Measurements from ENCODE around the gene RBPJL. TPM values are rescaled to one million over a fixed set of nuclear protein-coding genes. Genes with fewer than 3 reads are reported as not detected.
A peak's percentile ranks its signal among the peaks of the same experiment; 100 is the strongest.

Gene RBPJL
- total and polyA plus RNA-seq, 7 experiments from 2014 or later: not detected

DNA sequence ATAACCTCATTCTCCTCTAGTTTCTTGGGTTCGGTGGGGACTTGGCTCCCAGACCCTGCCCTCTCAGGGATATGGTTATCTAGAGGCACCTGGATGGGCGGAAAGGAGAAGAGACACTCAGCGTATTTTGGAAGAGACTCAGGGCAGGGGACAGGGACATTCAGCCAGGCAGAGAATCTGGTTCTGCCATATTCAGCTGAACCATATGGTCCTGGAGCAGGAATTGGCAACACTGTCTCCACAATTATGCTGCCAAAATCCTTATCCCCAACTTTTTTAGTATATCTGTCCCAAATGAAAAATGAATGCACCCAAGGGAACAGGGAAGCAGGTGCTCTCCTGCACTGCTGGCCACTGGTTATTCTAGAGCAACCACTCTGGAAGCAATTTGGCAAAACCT is 23.8 kb downstream of the RBPJL start:
- CTCF ChIA-PET: no interaction called here
- ATAC-seq: no peak

DNA sequence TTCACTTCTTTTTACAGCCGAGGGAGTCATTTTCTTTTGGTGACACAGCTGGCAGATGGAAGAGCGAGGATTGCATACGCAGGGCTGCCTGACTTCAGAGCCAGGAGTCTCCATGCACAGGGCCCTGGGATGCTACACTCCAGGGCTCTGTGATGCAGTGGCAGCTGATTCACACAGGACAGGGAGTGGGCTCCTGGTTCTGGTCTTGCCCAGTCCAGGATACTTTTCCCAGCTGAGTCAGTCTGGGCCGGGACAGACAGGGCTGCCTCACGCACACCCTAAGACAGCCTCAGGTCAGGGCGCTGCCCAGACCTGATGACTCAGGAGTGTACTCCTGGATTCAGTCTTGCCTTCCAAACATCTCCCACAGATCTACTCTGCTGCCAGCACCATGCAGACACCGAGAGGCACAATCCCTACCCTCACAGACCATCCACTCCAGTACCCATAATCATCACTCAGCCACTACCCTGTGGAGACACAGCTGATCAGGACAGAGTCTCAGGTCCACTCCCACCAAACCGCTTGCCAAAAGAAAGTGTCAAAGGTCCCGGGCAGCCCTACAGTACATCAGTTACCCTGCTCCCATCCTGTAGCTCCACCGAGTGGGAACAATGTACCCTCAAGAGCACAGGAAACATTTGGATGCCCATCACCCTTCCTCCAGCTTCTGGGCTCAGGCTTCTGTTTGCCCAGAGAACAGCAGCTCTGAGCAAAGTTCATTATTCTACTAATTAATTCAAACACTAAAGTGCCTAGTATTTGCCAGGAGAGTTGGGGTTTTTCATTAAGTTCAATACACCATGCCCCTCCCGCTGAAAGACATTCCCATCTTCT is 30.1 kb downstream of the RBPJL start:
- Mint-ChIP-seq H3K4me3 (no peak overlapping the region), H3K36me3 (peaks cover 0 to 7% (median 0%) of the 10 kb centered on the region in 5 donors), H3K4me1 (peaks cover 0 to 15% (median 0%) of the 10 kb centered on the region in 7 donors), H3K27me3 (no peaks in the 10 kb centered on the region), H3K9me3 (no peaks in the 10 kb centered on the region), H3K27ac (peak overlapping the region in 1 of 9 donors; percentile 56)
- no peak overlapping the region for H3K4me3 ChIP-seq (ENCODE audit: low read length)
- ChIA-PET CTCF (interaction anchor here (0.7 kb wide), 2 partner anchors 18 to 35 kb away, joined by 3 to 5 read pairs; no protein-coding TSS in a partner anchor), POLR2A (interaction anchor here (0.5 kb wide), 1 partner anchor 1410 kb away, joined by 3 read pairs; no protein-coding TSS in a partner anchor)
- no peak overlapping the region for H3K27ac ChIP-seq (ENCODE audit: low read depth, low read length)
- DNase-seq (no peak), ATAC-seq (no peak)
- no peaks in the 10 kb centered on the region for H3K36me3 ChIP-seq (ENCODE audit: control insufficient read depth in 2 of 3, insufficient read depth in 3 of 3, low read length in 3 of 3)
- H3K27me3 ChIP-seq (ENCODE audit: control insufficient read depth in 2 of 2, insufficient read depth in 2 of 2, low read length in 2 of 2): no peaks in the 10 kb centered on the region
- no peaks in the 10 kb centered on the region for H3K9me3 ChIP-seq (ENCODE audit: control insufficient read depth in 2 of 3, low read length in 3 of 3)
- H3K4me1 ChIP-seq (ENCODE audit: control insufficient read depth in 2 of 2, insufficient read depth in 2 of 2, low read length in 2 of 2): no peaks in the 10 kb centered on the region
- intact Hi-C loops (cut with micrococcal nuclease): no loop called here

More for the DNA sequence above, 23.8 kb downstream of the RBPJL start:
- Mint-ChIP-seq H3K9me3 (no peaks in the 10 kb centered on the region), H3K27me3 (no peaks in the 10 kb centered on the region), H3K36me3 (peaks cover 0 to 7% (median 0%) of the 10 kb centered on the region in 5 donors), H3K4me3 (no peak overlapping the region), H3K4me1 (peaks cover 0 to 10% (median 0%) of the 10 kb centered on the region in 7 donors), H3K27ac (no peak overlapping the region)
- intact Hi-C loops (cut with micrococcal nuclease): no loop called here
- H3K27ac ChIP-seq (ENCODE audit: low read depth, low read length): no peak overlapping the region
- DNase-seq: no peak
- H3K4me1 ChIP-seq (ENCODE audit: control insufficient read depth in 2 of 2, insufficient read depth in 2 of 2, low read length in 2 of 2): no peaks in the 10 kb centered on the region
- no peak overlapping the region for H3K4me3 ChIP-seq (ENCODE audit: low read length)
- H3K9me3 ChIP-seq (ENCODE audit: control insufficient read depth in 2 of 3, low read length in 3 of 3): no peaks in the 10 kb centered on the region
- no peaks in the 10 kb centered on the region for H3K36me3 ChIP-seq (ENCODE audit: control insufficient read depth in 2 of 3, insufficient read depth in 3 of 3, low read length in 3 of 3)
- POLR2A ChIA-PET: no interaction called here
- H3K27me3 ChIP-seq (ENCODE audit: control insufficient read depth in 2 of 2, insufficient read depth in 2 of 2, low read length in 2 of 2): no peaks in the 10 kb centered on the region

DNA sequence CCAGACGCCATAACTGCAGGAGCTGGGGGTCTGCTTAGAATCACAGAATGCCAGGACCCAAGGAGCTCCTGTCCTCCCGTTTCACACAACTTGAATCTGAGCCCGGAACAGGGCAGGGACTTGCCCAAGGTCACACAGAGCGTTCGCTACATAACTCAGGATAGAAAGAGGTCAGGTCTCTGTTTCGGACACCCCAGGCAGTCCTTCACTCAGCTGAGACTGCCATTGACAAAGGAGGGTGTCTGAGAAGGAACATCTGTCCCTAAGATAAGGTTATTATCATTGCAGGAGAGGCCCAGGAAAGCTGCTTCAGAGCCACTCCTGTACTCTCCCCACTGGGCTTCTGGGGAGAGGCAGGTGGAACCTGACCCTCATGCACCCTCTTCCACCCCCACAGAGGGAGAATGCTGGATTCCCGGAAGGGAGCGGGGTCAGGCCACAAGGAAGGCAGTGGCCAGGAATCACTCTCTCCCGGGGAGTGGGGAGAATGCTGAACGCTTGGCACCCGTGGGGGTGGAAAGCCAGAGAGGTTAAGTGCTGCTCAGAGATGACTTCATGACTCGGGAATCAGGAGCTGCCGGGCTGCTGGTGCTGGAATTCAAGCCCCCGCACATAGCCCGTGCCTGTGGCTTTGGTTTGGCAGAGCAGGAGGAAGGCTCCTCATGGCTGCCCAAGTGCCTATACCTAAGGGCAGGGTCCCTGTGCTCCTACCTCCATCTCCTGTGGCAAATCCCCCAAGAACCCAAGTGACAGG is 30.9 kb downstream of the RBPJL start:
- H3K27ac ChIP-seq (ENCODE audit: low read depth, low read length): no peak overlapping the region
- no peaks in the 10 kb centered on the region for H3K27me3 ChIP-seq (ENCODE audit: control insufficient read depth in 2 of 2, insufficient read depth in 2 of 2, low read length in 2 of 2)
- POLR2A ChIA-PET: interaction anchor here (0.5 kb wide), 1 partner anchor 1411 kb away, joined by 3 read pairs; no protein-coding TSS in a partner anchor
- Mint-ChIP-seq H3K9me3 (no peaks in the 10 kb centered on the region), H3K4me3 (no peak overlapping the region), H3K27me3 (no peaks in the 10 kb centered on the region), H3K36me3 (peaks cover 0 to 7% (median 0%) of the 10 kb centered on the region in 5 donors), H3K4me1 (peaks cover 0 to 21% (median 0%) of the 10 kb centered on the region in 7 donors), H3K27ac (peak overlapping the region in 1 of 9 donors; percentile 56)
- intact Hi-C loops (cut with micrococcal nuclease): no loop called here
- H3K36me3 ChIP-seq (ENCODE audit: control insufficient read depth in 2 of 3, insufficient read depth in 3 of 3, low read length in 3 of 3): no peaks in the 10 kb centered on the region
- ATAC-seq: no peak
- no peak for DNase-seq
- CTCF ChIA-PET: interaction anchor here (0.7 kb wide), 2 partner anchors 19 to 35 kb away, joined by 3 to 5 read pairs; no protein-coding TSS in a partner anchor
- H3K9me3 ChIP-seq (ENCODE audit: control insufficient read depth in 2 of 3, low read length in 3 of 3): no peaks in the 10 kb centered on the region
- H3K4me1 ChIP-seq (ENCODE audit: control insufficient read depth in 2 of 2, insufficient read depth in 2 of 2, low read length in 2 of 2): no peaks in the 10 kb centered on the region
- no peak overlapping the region for H3K4me3 ChIP-seq (ENCODE audit: low read length)

DNA sequence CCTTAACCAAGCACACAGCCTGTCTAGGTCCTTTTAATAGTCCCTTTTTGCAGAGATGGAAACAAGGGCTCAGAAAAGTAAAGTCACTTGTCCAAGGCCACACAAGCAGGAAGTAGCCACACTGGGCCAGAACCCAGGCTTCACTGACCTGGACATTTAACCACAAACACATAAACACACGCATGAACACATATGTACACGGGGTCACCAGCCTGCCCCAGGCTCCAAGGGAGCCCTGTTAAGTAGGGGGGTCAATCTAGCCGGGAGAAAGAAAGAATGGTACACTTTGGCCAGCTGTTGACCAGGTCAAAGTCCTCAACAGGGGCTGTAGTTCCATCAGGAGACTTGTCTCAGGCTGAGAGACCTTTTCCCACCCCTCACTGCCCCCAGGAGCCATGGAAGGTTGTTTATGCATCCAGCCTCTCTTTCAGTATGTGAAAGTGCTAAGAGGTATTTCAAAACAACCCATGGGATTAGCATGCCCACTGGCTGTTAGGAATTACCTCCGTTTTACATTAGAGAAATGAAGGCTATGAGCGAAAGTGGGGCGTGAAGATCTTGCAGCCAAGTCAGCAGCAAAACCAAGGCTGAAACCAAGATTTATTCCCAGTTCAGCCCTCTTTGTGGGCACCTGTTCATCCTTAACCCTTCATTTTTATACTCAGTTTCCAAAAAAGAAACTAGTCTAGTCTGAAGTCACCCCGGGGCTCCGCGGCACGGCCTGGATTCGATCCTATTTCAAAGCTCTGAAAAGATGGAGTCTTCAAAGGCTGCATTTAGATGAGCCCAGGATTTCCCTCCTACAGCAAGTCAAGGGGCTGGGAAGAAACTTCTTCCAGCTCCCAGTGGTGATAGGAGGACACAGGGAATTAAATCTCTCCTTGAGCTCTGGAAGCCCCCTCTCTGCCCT is 31.7 kb downstream of the RBPJL start:
- H3K27me3 ChIP-seq (ENCODE audit: control insufficient read depth in 2 of 2, insufficient read depth in 2 of 2, low read length in 2 of 2): no peaks in the 10 kb centered on the region
- Mint-ChIP-seq H3K9me3 (no peaks in the 10 kb centered on the region), H3K27ac (no peak overlapping the region), H3K4me3 (no peak overlapping the region), H3K27me3 (no peaks in the 10 kb centered on the region), H3K4me1 (peaks cover 0 to 28% (median 0%) of the 10 kb centered on the region in 7 donors), H3K36me3 (peaks cover 0 to 7% (median 0%) of the 10 kb centered on the region in 5 donors)
- no peak overlapping the region for H3K4me3 ChIP-seq (ENCODE audit: low read length)
- ChIA-PET POLR2A (no interaction called here), CTCF (no interaction called here)
- no peak for DNase-seq
- no peak overlapping the region for H3K27ac ChIP-seq (ENCODE audit: low read depth, low read length)
- H3K36me3 ChIP-seq (ENCODE audit: control insufficient read depth in 2 of 3, insufficient read depth in 3 of 3, low read length in 3 of 3): no peaks in the 10 kb centered on the region
- H3K9me3 ChIP-seq (ENCODE audit: control insufficient read depth in 2 of 3, low read length in 3 of 3): no peaks in the 10 kb centered on the region
- intact Hi-C loops (cut with micrococcal nuclease): no loop called here
- H3K4me1 ChIP-seq (ENCODE audit: control insufficient read depth in 2 of 2, insufficient read depth in 2 of 2, low read length in 2 of 2): no peaks in the 10 kb centered on the region
- no peak for ATAC-seq

DNA sequence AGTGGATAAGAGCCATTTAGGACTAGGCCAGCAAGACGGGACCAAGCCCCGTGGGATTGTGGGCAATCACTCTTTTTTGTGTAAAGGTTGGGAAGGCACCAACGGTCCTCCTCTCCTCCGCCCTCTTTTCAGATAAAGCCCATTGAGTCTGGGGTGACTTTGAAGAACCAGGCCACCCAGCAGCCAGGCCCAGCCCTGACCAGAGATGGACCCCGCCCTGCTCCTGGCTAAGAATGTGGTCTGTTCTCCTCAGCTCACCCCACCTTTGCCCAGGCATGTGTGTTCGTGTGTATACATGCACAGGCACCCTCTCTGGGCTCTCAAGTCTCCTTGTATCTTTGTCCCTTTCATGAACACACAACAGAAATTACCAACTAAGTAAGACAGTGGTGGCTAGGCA is 32.4 kb downstream of the RBPJL start:
- Histone ChIP-seq H3K4me1 (ENCODE audit: control insufficient read depth in 2 of 2, insufficient read depth in 2 of 2, low read length in 2 of 2) (no peaks in the 10 kb centered on the region), H3K36me3 (ENCODE audit: control insufficient read depth in 2 of 3, insufficient read depth in 3 of 3, low read length in 3 of 3) (no peaks in the 10 kb centered on the region), H3K27me3 (ENCODE audit: control insufficient read depth in 2 of 2, insufficient read depth in 2 of 2, low read length in 2 of 2) (no peaks in the 10 kb centered on the region), H3K27ac (ENCODE audit: low read depth, low read length) (no peak overlapping the region), H3K9me3 (ENCODE audit: control insufficient read depth in 2 of 3, low read length in 3 of 3) (no peaks in the 10 kb centered on the region), H3K4me3 (ENCODE audit: low read length) (no peak overlapping the region)
- Mint-ChIP-seq H3K27me3 (no peaks in the 10 kb centered on the region), H3K4me1 (peaks cover 0 to 29% (median 0%) of the 10 kb centered on the region in 7 donors), H3K9me3 (no peaks in the 10 kb centered on the region), H3K27ac (peak overlapping the region in 1 of 9 donors; percentile 29), H3K4me3 (no peak overlapping the region), H3K36me3 (peaks cover 0 to 7% (median 0%) of the 10 kb centered on the region in 5 donors)
- DNase-seq: no peak
- ChIA-PET POLR2A (no interaction called here), CTCF (no interaction called here)
- no peak for ATAC-seq
- intact Hi-C loops (cut with micrococcal nuclease): no loop called here

DNA sequence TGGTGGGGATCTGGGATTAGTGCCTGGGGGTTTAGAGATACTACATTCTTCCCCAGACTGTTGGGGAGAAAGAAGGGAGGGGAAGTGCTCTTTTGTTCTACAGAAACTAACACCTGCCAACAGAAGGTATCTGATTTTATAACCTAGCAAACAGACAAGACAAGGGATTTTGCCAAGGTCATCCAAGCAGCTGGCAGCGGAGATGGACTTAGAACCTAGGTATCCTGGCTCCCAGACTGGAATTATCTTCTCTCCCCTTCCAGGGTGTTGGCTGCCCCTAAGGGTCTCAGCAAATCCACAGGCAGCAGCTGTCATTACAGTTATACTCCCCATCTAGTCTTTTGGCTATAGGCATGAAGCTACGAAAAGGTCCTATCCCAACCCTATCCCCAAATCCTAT is 33.2 kb downstream of the RBPJL start:
- no peak overlapping the region for H3K4me3 ChIP-seq (ENCODE audit: low read length)
- DNase-seq (no peak), ATAC-seq (no peak)
- H3K4me1 ChIP-seq (ENCODE audit: control insufficient read depth in 2 of 2, insufficient read depth in 2 of 2, low read length in 2 of 2): no peaks in the 10 kb centered on the region
- H3K27me3 ChIP-seq (ENCODE audit: control insufficient read depth in 2 of 2, insufficient read depth in 2 of 2, low read length in 2 of 2): no peaks in the 10 kb centered on the region
- no peak overlapping the region for H3K4me3 Mint-ChIP-seq
- peaks cover 0 to 7% (median 0%) of the 10 kb centered on the region in 5 donors for H3K36me3 Mint-ChIP-seq
- peaks cover 0 to 36% (median 0%) of the 10 kb centered on the region in 7 donors for H3K4me1 Mint-ChIP-seq
- peak overlapping the region in 1 of 9 donors; percentile 42 for H3K27ac Mint-ChIP-seq
- no peaks in the 10 kb centered on the region for H3K9me3 ChIP-seq (ENCODE audit: control insufficient read depth in 2 of 3, low read length in 3 of 3)
- ChIA-PET CTCF (no interaction called here), POLR2A (no interaction called here)
- H3K27ac ChIP-seq (ENCODE audit: low read depth, low read length): no peak overlapping the region
- H3K27me3 Mint-ChIP-seq: peaks cover 0 to 1% (median 0%) of the 10 kb centered on the region in 5 donors
- intact Hi-C loops (cut with micrococcal nuclease): no loop called here
- H3K9me3 Mint-ChIP-seq: no peaks in the 10 kb centered on the region
- H3K36me3 ChIP-seq (ENCODE audit: control insufficient read depth in 2 of 3, insufficient read depth in 3 of 3, low read length in 3 of 3): no peaks in the 10 kb centered on the region
